ENCODE results near the gene CLK4. TPM values are rescaled to one million over a fixed set of nuclear protein-coding genes. Genes with fewer than 3 reads are reported as not detected.
A peak's percentile ranks its signal among the peaks of the same experiment; 100 is the strongest.

CLK4 gene
- total and polyA plus RNA-seq, 2 experiments from 2014 or later = 15.3 to 18.1 TPM

DNA sequence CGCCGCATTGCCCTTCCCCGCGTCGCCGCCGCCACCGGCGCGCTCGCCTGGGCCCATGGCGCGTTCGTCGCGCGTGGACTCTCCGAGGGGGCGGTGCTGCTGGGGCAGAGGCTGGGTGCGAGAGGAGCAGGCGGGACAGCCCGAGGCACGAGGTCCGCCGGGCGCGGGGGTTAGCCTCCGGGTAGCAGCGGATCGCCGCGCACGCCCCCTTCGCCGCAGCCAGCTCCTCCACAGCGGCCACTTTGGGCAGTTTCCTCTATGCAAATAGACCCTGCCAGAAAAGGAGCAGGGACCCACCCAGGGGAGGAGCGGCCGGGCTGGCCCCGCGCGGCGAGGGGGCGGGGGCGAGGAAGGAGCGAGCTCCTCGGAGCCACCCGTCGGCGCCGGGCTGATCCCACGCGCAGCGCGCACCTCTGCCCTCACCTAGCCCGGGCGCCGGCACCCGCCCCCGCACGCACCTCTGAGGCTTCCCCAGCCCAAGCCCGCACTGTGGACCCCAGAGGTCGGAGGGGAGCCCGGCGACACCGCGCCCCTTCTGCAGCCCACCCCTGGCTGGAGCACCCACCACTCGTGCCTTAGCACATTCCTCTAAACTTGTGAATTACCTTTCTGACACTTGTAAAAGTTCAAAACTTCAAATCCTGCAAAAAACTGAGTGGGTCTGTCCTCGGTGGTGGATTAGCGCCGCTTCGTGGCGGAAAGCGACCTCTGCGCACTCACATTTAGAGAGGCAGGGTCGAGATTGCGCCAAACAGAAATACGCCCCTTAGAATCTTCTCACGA is 36.5 kb downstream of the CLK4 start, which contains the start of gene COL23A1:
COL23A1 (minus strand) TSS at position 253 of the 783 bp plus-strand sequence.
- Histone ChIP-seq H3K4me1 (ENCODE audit: insufficient read depth) (peaks cover 18% of the 10 kb centered on the region), H3F3A (replicated peaks; ENCODE audit: low read depth) (peaks cover 6% of the 10 kb centered on the region; the same call in 1 of the 2 replicates), H3K9me2 (ENCODE audit: insufficient read depth) (no peaks in the 10 kb centered on the region), H3K4me3 (peak within 1 kb of the TSS; percentile 60), H3K4me2 (peak within 1 kb of the TSS; percentile 79), H3K27ac (ENCODE audit: low read depth) (no peak within 1 kb of the TSS), H3K36me3 (ENCODE audit: insufficient read depth) (peaks cover 5% of the 10 kb centered on the region; the same call in 1 of the 2 replicates), H4K20me1 (replicated peaks; ENCODE audit: insufficient read depth) (no peaks in the 10 kb centered on the region), H2AFZ (peak within 1 kb of the TSS; percentile 91; the same call in 1 of the 2 replicates), H3K79me2 (replicated peaks; ENCODE audit: insufficient read depth) (peaks cover 10% of the 10 kb centered on the region; the same call in 1 of the 2 replicates), H3K27me3 (ENCODE audit: insufficient read depth) (peaks cover 25% of the 10 kb centered on the region)
- TF ChIP-seq POLR2AphosphoS5 (IDR thresholded peaks at IDR 0.05; ENCODE audit: low read depth) = peak; percentile 64
- TF ChIP-seq, protein P1, sequence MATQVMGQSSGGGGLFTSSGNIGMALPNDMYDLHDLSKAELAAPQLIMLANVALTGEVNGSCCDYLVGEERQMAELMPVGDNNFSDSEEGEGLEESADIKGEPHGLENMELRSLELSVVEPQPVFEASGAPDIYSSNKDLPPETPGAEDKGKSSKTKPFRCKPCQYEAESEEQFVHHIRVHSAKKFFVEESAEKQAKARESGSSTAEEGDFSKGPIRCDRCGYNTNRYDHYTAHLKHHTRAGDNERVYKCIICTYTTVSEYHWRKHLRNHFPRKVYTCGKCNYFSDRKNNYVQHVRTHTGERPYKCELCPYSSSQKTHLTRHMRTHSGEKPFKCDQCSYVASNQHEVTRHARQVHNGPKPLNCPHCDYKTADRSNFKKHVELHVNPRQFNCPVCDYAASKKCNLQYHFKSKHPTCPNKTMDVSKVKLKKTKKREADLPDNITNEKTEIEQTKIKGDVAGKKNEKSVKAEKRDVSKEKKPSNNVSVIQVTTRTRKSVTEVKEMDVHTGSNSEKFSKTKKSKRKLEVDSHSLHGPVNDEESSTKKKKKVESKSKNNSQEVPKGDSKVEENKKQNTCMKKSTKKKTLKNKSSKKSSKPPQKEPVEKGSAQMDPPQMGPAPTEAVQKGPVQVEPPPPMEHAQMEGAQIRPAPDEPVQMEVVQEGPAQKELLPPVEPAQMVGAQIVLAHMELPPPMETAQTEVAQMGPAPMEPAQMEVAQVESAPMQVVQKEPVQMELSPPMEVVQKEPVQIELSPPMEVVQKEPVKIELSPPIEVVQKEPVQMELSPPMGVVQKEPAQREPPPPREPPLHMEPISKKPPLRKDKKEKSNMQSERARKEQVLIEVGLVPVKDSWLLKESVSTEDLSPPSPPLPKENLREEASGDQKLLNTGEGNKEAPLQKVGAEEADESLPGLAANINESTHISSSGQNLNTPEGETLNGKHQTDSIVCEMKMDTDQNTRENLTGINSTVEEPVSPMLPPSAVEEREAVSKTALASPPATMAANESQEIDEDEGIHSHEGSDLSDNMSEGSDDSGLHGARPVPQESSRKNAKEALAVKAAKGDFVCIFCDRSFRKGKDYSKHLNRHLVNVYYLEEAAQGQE (IDR thresholded peaks at IDR 0.05; ENCODE audit: unreplicated experiment) = no peak
- TF ChIP-seq NANOG (IDR thresholded peaks at IDR 0.05; ENCODE audit: borderline replicate concordance) = no peak
- no peak for TF ChIP-seq STAT1 (IDR thresholded peaks at IDR 0.05; ENCODE audit: unreplicated experiment)
- no peak for TF ChIP-seq ZNF114 (CRISPR knock-in tag; IDR thresholded peaks at IDR 0.05)
- TF ChIP-seq, protein P2, sequence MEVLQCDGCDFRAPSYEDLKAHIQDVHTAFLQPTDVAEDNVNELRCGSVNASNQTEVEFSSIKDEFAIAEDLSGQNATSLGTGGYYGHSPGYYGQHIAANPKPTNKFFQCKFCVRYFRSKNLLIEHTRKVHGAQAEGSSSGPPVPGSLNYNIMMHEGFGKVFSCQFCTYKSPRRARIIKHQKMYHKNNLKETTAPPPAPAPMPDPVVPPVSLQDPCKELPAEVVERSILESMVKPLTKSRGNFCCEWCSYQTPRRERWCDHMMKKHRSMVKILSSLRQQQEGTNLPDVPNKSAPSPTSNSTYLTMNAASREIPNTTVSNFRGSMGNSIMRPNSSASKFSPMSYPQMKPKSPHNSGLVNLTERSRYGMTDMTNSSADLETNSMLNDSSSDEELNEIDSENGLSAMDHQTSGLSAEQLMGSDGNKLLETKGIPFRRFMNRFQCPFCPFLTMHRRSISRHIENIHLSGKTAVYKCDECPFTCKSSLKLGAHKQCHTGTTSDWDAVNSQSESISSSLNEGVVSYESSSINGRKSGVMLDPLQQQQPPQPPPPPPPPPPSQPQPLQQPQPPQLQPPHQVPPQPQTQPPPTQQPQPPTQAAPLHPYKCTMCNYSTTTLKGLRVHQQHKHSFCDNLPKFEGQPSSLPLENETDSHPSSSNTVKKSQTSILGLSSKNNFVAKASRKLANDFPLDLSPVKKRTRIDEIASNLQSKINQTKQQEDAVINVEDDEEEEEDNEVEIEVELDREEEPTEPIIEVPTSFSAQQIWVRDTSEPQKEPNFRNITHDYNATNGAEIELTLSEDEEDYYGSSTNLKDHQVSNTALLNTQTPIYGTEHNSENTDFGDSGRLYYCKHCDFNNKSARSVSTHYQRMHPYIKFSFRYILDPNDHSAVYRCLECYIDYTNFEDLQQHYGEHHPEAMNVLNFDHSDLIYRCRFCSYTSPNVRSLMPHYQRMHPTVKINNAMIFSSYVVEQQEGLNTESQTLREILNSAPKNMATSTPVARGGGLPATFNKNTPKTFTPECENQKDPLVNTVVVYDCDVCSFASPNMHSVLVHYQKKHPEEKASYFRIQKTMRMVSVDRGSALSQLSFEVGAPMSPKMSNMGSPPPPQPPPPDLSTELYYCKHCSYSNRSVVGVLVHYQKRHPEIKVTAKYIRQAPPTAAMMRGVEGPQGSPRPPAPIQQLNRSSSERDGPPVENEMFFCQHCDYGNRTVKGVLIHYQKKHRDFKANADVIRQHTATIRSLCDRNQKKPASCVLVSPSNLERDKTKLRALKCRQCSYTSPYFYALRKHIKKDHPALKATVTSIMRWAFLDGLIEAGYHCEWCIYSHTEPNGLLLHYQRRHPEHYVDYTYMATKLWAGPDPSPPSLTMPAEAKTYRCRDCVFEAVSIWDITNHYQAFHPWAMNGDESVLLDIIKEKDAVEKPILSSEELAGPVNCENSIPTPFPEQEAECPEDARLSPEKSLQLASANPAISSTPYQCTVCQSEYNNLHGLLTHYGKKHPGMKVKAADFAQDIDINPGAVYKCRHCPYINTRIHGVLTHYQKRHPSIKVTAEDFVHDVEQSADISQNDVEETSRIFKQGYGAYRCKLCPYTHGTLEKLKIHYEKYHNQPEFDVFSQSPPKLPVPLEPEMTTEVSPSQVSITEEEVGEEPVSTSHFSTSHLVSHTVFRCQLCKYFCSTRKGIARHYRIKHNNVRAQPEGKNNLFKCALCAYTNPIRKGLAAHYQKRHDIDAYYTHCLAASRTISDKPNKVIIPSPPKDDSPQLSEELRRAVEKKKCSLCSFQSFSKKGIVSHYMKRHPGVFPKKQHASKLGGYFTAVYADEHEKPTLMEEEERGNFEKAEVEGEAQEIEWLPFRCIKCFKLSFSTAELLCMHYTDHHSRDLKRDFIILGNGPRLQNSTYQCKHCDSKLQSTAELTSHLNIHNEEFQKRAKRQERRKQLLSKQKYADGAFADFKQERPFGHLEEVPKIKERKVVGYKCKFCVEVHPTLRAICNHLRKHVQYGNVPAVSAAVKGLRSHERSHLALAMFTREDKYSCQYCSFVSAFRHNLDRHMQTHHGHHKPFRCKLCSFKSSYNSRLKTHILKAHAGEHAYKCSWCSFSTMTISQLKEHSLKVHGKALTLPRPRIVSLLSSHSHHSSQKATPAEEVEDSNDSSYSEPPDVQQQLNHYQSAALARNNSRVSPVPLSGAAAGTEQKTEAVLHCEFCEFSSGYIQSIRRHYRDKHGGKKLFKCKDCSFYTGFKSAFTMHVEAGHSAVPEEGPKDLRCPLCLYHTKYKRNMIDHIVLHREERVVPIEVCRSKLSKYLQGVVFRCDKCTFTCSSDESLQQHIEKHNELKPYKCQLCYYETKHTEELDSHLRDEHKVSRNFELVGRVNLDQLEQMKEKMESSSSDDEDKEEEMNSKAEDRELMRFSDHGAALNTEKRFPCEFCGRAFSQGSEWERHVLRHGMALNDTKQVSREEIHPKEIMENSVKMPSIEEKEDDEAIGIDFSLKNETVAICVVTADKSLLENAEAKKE (CRISPR knock-in tag; IDR thresholded peaks at IDR 0.05) = no peak
- TF ChIP-seq, protein P3, sequence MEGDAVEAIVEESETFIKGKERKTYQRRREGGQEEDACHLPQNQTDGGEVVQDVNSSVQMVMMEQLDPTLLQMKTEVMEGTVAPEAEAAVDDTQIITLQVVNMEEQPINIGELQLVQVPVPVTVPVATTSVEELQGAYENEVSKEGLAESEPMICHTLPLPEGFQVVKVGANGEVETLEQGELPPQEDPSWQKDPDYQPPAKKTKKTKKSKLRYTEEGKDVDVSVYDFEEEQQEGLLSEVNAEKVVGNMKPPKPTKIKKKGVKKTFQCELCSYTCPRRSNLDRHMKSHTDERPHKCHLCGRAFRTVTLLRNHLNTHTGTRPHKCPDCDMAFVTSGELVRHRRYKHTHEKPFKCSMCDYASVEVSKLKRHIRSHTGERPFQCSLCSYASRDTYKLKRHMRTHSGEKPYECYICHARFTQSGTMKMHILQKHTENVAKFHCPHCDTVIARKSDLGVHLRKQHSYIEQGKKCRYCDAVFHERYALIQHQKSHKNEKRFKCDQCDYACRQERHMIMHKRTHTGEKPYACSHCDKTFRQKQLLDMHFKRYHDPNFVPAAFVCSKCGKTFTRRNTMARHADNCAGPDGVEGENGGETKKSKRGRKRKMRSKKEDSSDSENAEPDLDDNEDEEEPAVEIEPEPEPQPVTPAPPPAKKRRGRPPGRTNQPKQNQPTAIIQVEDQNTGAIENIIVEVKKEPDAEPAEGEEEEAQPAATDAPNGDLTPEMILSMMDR (conservative IDR thresholded peaks at IDR 0.05; ENCODE audit: low read depth in 2 of 2) = peak; percentile 94
- TF ChIP-seq, protein P4, sequence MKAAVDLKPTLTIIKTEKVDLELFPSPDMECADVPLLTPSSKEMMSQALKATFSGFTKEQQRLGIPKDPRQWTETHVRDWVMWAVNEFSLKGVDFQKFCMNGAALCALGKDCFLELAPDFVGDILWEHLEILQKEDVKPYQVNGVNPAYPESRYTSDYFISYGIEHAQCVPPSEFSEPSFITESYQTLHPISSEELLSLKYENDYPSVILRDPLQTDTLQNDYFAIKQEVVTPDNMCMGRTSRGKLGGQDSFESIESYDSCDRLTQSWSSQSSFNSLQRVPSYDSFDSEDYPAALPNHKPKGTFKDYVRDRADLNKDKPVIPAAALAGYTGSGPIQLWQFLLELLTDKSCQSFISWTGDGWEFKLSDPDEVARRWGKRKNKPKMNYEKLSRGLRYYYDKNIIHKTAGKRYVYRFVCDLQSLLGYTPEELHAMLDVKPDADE (IDR thresholded peaks at IDR 0.05) = no peak; the same call in 1 of the 2 replicates
- no peak for TF ChIP-seq EZH2phosphoT487 (IDR thresholded peaks at IDR 0.05; ENCODE audit: unreplicated experiment)
- no peak for TF ChIP-seq JUNB (IDR thresholded peaks at IDR 0.05; ENCODE audit: unreplicated experiment)
- Mint-ChIP-seq H3K4me3 (peak within 1 kb of the TSS; percentile 79), H3K9me3 (peaks cover 19% of the 10 kb centered on the region), H3K36me3 (ENCODE audit: low read depth) (peaks cover 15% of the 10 kb centered on the region), H3K27ac (no peak within 1 kb of the TSS), H3K27me3 (ENCODE audit: insufficient read depth, low read depth, poor library complexity) (peaks cover 32% of the 10 kb centered on the region), H3K4me1 (peaks cover 33% of the 10 kb centered on the region)
- ATAC-seq = peak; percentile 67
- peak; percentile 86 for DNase-seq (ENCODE audit: low spot score)

All from GM23338 (cell line).